GM12875 (cell line): Measurements from ENCODE around the gene STAT4.

Experiments used
- H3K4me3 ChIP-seq: one replicate; pipeline ENCODE4 v1.5.1; 2011; ENCODE audit warnings: low read depth, low read length, control low read depth
- TF ChIP-seq, protein P1 (sequence below): IDR thresholded peaks from 2 replicates; pipeline ENCODE4 v1.5.1; 2011; ENCODE audit warnings: low read depth, mild to moderate bottlenecking, control low read depth, inconsistent platforms, low read length, moderate library complexity, borderline replicate concordance; ENCODE audit not compliant: insufficient read depth

The STAT4 gene, protein sequence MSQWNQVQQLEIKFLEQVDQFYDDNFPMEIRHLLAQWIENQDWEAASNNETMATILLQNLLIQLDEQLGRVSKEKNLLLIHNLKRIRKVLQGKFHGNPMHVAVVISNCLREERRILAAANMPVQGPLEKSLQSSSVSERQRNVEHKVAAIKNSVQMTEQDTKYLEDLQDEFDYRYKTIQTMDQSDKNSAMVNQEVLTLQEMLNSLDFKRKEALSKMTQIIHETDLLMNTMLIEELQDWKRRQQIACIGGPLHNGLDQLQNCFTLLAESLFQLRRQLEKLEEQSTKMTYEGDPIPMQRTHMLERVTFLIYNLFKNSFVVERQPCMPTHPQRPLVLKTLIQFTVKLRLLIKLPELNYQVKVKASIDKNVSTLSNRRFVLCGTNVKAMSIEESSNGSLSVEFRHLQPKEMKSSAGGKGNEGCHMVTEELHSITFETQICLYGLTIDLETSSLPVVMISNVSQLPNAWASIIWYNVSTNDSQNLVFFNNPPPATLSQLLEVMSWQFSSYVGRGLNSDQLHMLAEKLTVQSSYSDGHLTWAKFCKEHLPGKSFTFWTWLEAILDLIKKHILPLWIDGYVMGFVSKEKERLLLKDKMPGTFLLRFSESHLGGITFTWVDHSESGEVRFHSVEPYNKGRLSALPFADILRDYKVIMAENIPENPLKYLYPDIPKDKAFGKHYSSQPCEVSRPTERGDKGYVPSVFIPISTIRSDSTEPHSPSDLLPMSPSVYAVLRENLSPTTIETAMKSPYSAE

DNA sequence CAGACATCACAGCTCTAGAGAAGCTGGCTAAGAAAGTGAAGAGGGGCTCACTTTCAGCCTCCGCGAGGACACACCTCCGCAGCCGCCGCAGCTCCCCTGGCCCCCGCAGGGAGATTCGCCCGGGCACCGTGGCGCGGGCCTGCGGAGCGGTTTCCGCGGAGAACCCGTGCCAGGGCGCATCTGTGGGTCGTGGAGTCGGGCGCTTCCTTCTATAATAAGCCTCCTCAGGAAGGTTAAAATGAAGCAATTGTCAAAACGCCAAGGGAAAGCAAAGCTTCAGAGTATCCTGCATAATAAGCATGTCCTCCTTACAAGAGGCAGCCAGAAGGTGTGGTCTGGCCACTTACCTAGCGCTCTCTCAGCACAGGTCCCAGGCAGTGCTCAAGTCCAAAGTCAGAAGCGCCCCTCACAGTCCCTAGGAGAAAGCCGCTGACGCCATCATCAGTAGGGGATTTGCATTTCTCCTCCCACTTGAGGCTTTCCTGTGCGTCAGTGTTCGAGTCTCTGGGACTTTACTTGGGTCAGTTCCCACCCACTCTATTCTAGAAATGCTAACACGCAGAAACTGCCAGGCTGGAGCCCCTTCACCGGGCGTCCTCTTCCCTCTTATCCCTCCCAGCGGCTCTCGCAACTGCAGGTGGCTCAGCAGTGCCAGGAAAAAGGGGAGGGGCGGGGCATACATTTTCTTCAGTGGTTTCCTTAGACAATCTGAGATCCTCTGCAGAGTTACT, at the start of gene STAT4:
Gene STAT4, minus strand, starts transcription at position 395 of the 731 bp plus-strand sequence. CDS start 2,791 bp downstream, outside the sequence.
- TF ChIP-seq, protein P1, sequence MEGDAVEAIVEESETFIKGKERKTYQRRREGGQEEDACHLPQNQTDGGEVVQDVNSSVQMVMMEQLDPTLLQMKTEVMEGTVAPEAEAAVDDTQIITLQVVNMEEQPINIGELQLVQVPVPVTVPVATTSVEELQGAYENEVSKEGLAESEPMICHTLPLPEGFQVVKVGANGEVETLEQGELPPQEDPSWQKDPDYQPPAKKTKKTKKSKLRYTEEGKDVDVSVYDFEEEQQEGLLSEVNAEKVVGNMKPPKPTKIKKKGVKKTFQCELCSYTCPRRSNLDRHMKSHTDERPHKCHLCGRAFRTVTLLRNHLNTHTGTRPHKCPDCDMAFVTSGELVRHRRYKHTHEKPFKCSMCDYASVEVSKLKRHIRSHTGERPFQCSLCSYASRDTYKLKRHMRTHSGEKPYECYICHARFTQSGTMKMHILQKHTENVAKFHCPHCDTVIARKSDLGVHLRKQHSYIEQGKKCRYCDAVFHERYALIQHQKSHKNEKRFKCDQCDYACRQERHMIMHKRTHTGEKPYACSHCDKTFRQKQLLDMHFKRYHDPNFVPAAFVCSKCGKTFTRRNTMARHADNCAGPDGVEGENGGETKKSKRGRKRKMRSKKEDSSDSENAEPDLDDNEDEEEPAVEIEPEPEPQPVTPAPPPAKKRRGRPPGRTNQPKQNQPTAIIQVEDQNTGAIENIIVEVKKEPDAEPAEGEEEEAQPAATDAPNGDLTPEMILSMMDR: no peak
- peak within 1 kb of the TSS; percentile 41 for H3K4me3 ChIP-seq

DNA sequence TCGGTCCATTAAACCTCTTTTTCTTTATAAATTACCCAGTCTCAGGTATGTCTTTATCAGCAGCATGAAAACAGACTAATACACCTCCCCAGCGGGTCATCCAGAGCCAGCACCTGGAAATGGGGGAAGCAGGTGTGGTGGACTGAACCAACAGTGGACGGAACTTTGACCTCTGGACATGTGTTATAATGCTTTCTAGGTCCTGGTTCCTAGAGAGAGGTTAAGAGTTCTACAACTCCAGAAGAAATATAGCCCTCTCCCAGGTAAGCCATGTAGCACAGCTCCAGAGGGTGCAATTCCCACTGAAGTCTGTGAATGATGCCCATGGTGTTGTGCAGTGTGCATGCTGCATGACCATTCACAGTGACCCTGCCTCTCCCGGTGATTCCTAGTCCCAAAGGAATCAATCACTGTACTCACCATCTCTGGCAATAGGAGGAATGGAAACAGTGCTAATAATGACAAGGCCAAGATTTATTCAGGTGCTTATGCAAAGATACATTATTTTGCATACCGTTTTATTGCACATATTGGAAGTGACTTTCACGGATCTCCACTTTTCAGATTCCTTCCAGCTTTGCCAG, 49.2 kb upstream of the STAT4 start:
- TF ChIP-seq, protein P1: no peak

DNA sequence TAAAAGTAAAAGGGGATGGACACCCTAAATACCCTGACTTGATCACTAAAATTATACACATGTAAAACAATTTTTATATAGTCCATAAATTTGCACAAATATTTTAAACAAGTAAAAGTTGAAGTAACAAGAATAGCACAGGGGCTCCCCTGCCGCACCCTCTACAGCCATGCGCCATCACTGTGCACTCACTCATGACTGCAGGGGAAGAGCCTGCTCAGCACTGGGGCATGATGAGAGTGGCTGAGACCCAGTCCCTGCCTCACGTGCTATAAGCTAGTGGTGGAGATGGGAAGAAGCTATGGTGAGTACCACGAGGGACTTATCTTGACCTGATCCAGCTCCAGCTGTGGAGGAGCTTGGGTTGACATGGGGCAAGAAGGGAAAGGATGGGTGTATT, 47.5 kb upstream of the STAT4 start:
- H3K4me3 ChIP-seq: no peak overlapping the region
- TF ChIP-seq, protein P1: no peak

More for the DNA sequence above, 49.2 kb upstream of the STAT4 start:
- no peak overlapping the region for H3K4me3 ChIP-seq

DNA sequence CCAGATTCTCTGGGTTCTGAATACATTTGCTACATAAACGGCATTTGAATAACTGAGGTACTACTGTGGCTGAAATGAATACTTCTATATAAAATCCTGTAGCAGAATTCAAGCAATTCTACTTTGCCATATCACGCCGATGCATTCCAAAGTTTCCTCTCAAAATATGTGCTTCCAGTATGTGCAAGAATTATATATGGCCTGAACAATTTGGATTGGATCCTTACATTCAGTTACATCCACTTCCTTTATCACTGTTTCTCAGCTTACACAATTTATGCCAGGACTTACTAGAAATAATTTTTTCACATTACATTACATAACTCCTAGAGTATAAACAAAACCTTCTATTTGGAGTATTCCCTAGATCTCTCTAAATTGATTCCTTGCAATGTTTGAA, 46.3 kb upstream of the STAT4 start:
- TF ChIP-seq, protein P1: no peak
- H3K4me3 ChIP-seq: no peak overlapping the region

DNA sequence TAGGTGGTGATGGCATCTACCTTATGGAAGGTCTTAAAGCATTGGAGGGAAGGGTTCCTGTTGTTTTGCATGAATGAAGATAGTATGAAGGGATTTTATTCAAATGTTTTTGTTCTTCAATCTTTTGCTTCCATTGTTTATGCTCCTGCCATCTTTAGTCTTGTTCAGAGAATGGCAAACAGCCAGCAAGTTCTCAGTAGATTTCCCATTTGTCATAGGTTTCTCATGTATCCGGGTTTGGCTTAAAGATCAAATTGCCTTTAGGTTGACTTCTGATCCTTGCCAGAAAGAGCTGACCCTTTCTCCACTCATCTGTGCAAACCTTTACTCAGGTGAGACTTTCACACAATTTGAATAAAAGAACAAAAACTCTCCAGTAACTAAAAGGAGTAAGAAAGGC, 44.2 kb upstream of the STAT4 start:
- no peak overlapping the region for H3K4me3 ChIP-seq
- TF ChIP-seq, protein P1: no peak

DNA sequence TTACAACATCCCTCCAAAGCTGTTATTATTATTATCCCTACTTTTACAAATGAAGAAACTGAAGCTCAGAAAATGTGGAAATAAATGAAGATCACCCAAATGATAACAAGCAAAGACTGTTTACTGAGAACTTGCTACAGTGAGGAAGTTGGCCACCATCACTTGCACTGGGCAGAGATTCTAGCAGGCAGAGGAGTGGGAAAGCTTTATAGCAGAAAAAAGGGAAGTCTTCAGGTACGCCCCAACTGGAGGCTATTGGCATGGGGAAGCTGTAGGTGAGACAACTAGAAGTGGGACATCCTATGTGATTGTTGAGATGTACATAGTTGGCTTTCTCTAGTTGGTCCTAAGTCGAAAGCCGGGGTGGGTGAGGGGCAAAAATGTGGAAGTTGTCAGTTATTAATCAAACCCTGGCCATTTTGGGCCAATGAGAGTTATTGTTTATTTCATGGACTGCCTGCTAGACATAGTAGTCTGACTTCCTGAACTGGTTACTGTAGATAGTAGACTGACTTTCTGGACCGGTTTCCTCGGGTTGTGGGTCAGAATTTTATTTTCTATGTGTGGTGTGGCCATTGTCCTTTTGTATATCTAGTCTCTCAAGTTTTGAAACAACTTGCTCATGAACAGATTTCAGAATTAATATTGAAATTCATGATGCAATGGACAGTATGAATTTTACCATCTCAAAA, 40.2 kb upstream of the STAT4 start:
- no peak overlapping the region for H3K4me3 ChIP-seq
- TF ChIP-seq, protein P1: no peak
